HepG2 (cell line): Measurements from ENCODE around the gene MBLAC1. TPM values are rescaled to one million over a fixed set of nuclear protein-coding genes. Genes with fewer than 3 reads are reported as not detected.

Source experiments
- ADNP ChIP-seq: sonication (generic); formaldehyde crosslinking; IDR thresholded peaks from 2 replicates; pipeline ENCODE4 v1.4.0; 2020; ENCODE audit warnings: missing genetic modification reagents
- AGO1 ChIP-seq: fragments of 200-400 bp; formaldehyde crosslinking; IDR thresholded peaks from 2 replicates; pipeline ENCODE4 v1.6.1; 2017; ENCODE audit warnings: mild to moderate bottlenecking, low read depth, low read length, moderate library complexity; ENCODE audit not compliant: poor library complexity, severe bottlenecking
- EED ChIP-seq: sonication (generic); formaldehyde crosslinking; IDR thresholded peaks from 2 replicates; pipeline ENCODE4 v1.5.0; 2020; ENCODE audit warnings: mild to moderate bottlenecking, missing genetic modification reagents
- KAT2B ChIP-seq: fragments of 150-350 bp; IDR thresholded peaks from 2 replicates; pipeline ENCODE4 v1.6.1; 2014; ENCODE audit warnings: low read depth, low read length, borderline replicate concordance
- KLF9 ChIP-seq: IDR thresholded peaks from 2 replicates; pipeline ENCODE4 v1.6.1; 2016; ENCODE audit warnings: low read depth
- KMT2B ChIP-seq: IDR thresholded peaks from 2 replicates; pipeline ENCODE4 v1.6.1; 2016; ENCODE audit warnings: missing genetic modification reagents, missing compliant biosample characterization
- MZF1 ChIP-seq: sonication (generic); formaldehyde crosslinking; IDR thresholded peaks from 2 replicates; pipeline ENCODE4 v1.8.1; 2023; ENCODE audit warnings: mild to moderate bottlenecking, missing genetic modification reagents, borderline replicate concordance
- NAIF1 ChIP-seq: sonication (generic); formaldehyde crosslinking; IDR thresholded peaks from 2 replicates; pipeline ENCODE4 v1.5.0; 2020; ENCODE audit warnings: mild to moderate bottlenecking, missing genetic modification reagents, borderline replicate concordance
- NFYB ChIP-seq: sonication (generic); formaldehyde crosslinking; IDR thresholded peaks from 2 replicates; pipeline ENCODE4 v1.4.0; 2020; ENCODE audit warnings: missing genetic modification reagents
- PITX1 ChIP-seq: sonication (generic); formaldehyde crosslinking; IDR thresholded peaks from 2 replicates; pipeline ENCODE4 v1.5.1; 2020; ENCODE audit warnings: mild to moderate bottlenecking, missing genetic modification reagents
- PTBP1 ChIP-seq: fragments of 200-400 bp; formaldehyde crosslinking; IDR thresholded peaks from 2 replicates; pipeline ENCODE4 v1.6.1; 2018; ENCODE audit warnings: low read length, low read depth; ENCODE audit not compliant: poor library complexity, severe bottlenecking
- RNF2 ChIP-seq: fragments of 450-650 bp; conservative IDR thresholded peaks from 2 replicates; pipeline ENCODE4 v1.6.1; 2016; ENCODE audit warnings: low read depth
- SALL1 ChIP-seq: sonication (generic); formaldehyde crosslinking; IDR thresholded peaks from 2 replicates; pipeline ENCODE4 v1.8.0; 2022; ENCODE audit warnings: mild to moderate bottlenecking, missing genetic modification reagents
- ZBTB38 ChIP-seq: sonication (generic); formaldehyde crosslinking; IDR thresholded peaks from 2 replicates; pipeline ENCODE4 v1.5.1; 2020; ENCODE audit warnings: mild to moderate bottlenecking, missing genetic modification reagents
- ZNF224 ChIP-seq: sonication (generic); formaldehyde crosslinking; IDR thresholded peaks from 2 replicates; pipeline ENCODE4 v1.5.0; 2020; ENCODE audit warnings: mild to moderate bottlenecking, missing genetic modification reagents
- ZNF367 ChIP-seq: sonication (generic); formaldehyde crosslinking; IDR thresholded peaks from 2 replicates; pipeline ENCODE4 v1.4.0; 2020; ENCODE audit warnings: missing genetic modification reagents, borderline replicate concordance
- ZNF550 ChIP-seq: sonication (generic); formaldehyde crosslinking; IDR thresholded peaks from 2 replicates; pipeline ENCODE4 v1.4.0; 2020; ENCODE audit warnings: mild to moderate bottlenecking, missing genetic modification reagents, borderline replicate concordance
- ZNF562 ChIP-seq: sonication (generic); formaldehyde crosslinking; IDR thresholded peaks from 2 replicates; pipeline ENCODE4 v1.8.0; 2022; ENCODE audit warnings: missing genetic modification reagents, borderline replicate concordance
- ZNF607 ChIP-seq: sonication (generic); formaldehyde crosslinking; IDR thresholded peaks from 2 replicates; pipeline ENCODE4 v1.5.1; 2020; ENCODE audit warnings: missing genetic modification reagents, mild to moderate bottlenecking, borderline replicate concordance
- ZNF780A ChIP-seq: sonication (generic); formaldehyde crosslinking; IDR thresholded peaks from 2 replicates; pipeline ENCODE4 v1.8.0; 2022; ENCODE audit warnings: mild to moderate bottlenecking, missing genetic modification reagents, moderate library complexity
- ZSCAN29 ChIP-seq: sonication (generic); formaldehyde crosslinking; conservative IDR thresholded peaks from 2 replicates; pipeline ENCODE4 v1.4.0; 2020; ENCODE audit warnings: mild to moderate bottlenecking, missing genetic modification reagents
- polyA plus RNA-seq, 8 experiments: library from polyadenylated mRNA; depleted of rRNA in 3 of 8; stranded (reverse) in 7 of 8; unstranded in 1 of 8; fragments of >200 nt; fragmentation: Illumina TruSeq in 4 of 8; extraction: Trizol in 4 of 8; gene quantifications; 2 replicates each; pipeline versions ENCODE4 v1.2.1 to v1.2.3, GENCODE V29; 2011 to 2016; ENCODE audit warnings: low read depth in 4 of 8, missing spikeins in 1 of 8, mixed read lengths in 1 of 8; ENCODE audit not compliant: insufficient read depth in 1 of 8
- total RNA-seq, 5 experiments: library from RNA; depleted of rRNA; stranded (reverse); fragments of >200 nt; fragmentation: Illumina TruSeq; extraction: Trizol; gene quantifications; 2 replicates each; pipeline ENCODE4 v1.2.3, GENCODE V29; 2016; ENCODE audit warnings: low read depth in 1 of 5
- TF ChIP-seq, protein P1 (sequence below): IDR thresholded peaks from 2 replicates; pipeline ENCODE4 v1.6.1; 2016; ENCODE audit warnings: missing genetic modification reagents, missing compliant biosample characterization
- TF ChIP-seq, protein P2 (sequence below): sonication (generic); formaldehyde crosslinking; IDR thresholded peaks from 2 replicates; pipeline ENCODE4 v1.8.0; 2022; ENCODE audit warnings: mild to moderate bottlenecking, missing genetic modification reagents, moderate library complexity
- TF ChIP-seq, protein P3 (sequence below): sonication (generic); formaldehyde crosslinking; IDR thresholded peaks from 2 replicates; pipeline ENCODE4 v1.5.0; 2020; ENCODE audit warnings: missing genetic modification reagents
- TF ChIP-seq, protein P4 (sequence below): sonication (generic); formaldehyde crosslinking; conservative IDR thresholded peaks from 2 replicates; pipeline ENCODE4 v1.8.1; 2023; ENCODE audit warnings: missing genetic modification reagents
- TF ChIP-seq, protein P5 (sequence below): fragments of 450-650 bp; IDR thresholded peaks from 2 replicates; pipeline ENCODE4 v1.6.1; 2017; ENCODE audit warnings: mild to moderate bottlenecking

Gene MBLAC1
- total and polyA plus RNA-seq, 2 of the 13 experiments (the other 11 are each of a cell fraction or from before 2014, with no cell fraction given): 0.79 to 2.1 TPM

DNA sequence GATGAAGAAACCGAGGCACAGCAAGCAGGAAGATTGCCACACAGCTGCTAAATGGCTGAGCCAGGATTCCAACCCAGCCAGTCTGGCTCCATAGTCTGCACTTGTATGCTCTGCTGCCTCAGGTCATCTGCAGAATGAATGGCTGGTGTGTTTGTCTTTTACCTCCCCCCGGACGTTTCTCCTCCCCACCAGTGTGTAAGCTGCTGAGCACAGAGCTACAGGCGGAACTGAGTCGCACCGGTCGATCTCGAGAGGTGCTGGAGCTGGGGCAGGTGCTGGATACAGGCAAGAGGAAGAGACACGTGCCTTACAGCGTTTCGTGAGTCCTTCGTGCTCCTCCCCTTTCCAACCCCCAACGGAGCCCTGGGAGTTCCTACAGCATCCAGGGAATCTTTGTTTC is 4.7 kb upstream of the MBLAC1 start (continued):
- no peak for TF ChIP-seq NAIF1 (CRISPR knock-in tag)
- TF ChIP-seq EED (CRISPR knock-in tag): no peak
- TF ChIP-seq ADNP (CRISPR knock-in tag): no peak
- no peak for TF ChIP-seq ZNF562 (CRISPR knock-in tag)
- no peak for TF ChIP-seq KLF9 (CRISPR knock-in tag)
- TF ChIP-seq, protein P1, sequence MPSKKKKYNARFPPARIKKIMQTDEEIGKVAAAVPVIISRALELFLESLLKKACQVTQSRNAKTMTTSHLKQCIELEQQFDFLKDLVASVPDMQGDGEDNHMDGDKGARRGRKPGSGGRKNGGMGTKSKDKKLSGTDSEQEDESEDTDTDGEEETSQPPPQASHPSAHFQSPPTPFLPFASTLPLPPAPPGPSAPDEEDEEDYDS (CRISPR knock-in tag): peak; percentile 56; the same call in 1 of the 2 replicates
- TF ChIP-seq NFYB (CRISPR knock-in tag): no peak
- TF ChIP-seq RNF2: no peak
- TF ChIP-seq ZSCAN29 (CRISPR knock-in tag): 0 out of 2 replicates have a peak, but pooled peaks have one; percentile 62
- no peak for TF ChIP-seq ZNF550
- TF ChIP-seq, protein P2, sequence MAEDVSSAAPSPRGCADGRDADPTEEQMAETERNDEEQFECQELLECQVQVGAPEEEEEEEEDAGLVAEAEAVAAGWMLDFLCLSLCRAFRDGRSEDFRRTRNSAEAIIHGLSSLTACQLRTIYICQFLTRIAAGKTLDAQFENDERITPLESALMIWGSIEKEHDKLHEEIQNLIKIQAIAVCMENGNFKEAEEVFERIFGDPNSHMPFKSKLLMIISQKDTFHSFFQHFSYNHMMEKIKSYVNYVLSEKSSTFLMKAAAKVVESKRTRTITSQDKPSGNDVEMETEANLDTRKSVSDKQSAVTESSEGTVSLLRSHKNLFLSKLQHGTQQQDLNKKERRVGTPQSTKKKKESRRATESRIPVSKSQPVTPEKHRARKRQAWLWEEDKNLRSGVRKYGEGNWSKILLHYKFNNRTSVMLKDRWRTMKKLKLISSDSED (CRISPR knock-in tag): no peak
- TF ChIP-seq ZNF780A: no peak
- TF ChIP-seq, protein P3, sequence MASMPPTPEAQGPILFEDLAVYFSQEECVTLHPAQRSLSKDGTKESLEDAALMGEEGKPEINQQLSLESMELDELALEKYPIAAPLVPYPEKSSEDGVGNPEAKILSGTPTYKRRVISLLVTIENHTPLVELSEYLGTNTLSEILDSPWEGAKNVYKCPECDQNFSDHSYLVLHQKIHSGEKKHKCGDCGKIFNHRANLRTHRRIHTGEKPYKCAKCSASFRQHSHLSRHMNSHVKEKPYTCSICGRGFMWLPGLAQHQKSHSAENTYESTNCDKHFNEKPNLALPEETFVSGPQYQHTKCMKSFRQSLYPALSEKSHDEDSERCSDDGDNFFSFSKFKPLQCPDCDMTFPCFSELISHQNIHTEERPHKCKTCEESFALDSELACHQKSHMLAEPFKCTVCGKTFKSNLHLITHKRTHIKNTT: no peak
- peak; percentile 26; the same call in 1 of the 2 replicates for TF ChIP-seq PITX1
- TF ChIP-seq ZNF224: no peak
- TF ChIP-seq, protein P4, sequence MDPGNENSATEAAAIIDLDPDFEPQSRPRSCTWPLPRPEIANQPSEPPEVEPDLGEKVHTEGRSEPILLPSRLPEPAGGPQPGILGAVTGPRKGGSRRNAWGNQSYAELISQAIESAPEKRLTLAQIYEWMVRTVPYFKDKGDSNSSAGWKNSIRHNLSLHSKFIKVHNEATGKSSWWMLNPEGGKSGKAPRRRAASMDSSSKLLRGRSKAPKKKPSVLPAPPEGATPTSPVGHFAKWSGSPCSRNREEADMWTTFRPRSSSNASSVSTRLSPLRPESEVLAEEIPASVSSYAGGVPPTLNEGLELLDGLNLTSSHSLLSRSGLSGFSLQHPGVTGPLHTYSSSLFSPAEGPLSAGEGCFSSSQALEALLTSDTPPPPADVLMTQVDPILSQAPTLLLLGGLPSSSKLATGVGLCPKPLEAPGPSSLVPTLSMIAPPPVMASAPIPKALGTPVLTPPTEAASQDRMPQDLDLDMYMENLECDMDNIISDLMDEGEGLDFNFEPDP (CRISPR knock-in tag): no peak
- no peak for TF ChIP-seq AGO1
- no peak for TF ChIP-seq KMT2B (CRISPR knock-in tag)
- TF ChIP-seq PTBP1: no peak
- no peak for TF ChIP-seq ZNF607
- no peak for TF ChIP-seq MZF1 (CRISPR knock-in tag)
- peak; percentile 71 for TF ChIP-seq SALL1 (CRISPR knock-in tag)
- TF ChIP-seq ZNF367 (CRISPR knock-in tag): no peak
- TF ChIP-seq, protein P5, sequence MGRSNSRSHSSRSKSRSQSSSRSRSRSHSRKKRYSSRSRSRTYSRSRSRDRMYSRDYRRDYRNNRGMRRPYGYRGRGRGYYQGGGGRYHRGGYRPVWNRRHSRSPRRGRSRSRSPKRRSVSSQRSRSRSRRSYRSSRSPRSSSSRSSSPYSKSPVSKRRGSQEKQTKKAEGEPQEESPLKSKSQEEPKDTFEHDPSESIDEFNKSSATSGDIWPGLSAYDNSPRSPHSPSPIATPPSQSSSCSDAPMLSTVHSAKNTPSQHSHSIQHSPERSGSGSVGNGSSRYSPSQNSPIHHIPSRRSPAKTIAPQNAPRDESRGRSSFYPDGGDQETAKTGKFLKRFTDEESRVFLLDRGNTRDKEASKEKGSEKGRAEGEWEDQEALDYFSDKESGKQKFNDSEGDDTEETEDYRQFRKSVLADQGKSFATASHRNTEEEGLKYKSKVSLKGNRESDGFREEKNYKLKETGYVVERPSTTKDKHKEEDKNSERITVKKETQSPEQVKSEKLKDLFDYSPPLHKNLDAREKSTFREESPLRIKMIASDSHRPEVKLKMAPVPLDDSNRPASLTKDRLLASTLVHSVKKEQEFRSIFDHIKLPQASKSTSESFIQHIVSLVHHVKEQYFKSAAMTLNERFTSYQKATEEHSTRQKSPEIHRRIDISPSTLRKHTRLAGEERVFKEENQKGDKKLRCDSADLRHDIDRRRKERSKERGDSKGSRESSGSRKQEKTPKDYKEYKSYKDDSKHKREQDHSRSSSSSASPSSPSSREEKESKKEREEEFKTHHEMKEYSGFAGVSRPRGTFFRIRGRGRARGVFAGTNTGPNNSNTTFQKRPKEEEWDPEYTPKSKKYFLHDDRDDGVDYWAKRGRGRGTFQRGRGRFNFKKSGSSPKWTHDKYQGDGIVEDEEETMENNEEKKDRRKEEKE: no peak
- no peak for TF ChIP-seq KAT2B
- peak; percentile 67; the same call in 1 of the 2 replicates for TF ChIP-seq ZBTB38
